WTC11 (cell line): ENCODE results near the gene CLK2. TPM values are rescaled to one million over a fixed set of nuclear protein-coding genes. Genes with fewer than 3 reads are reported as not detected.
A peak's percentile ranks its signal among the peaks of the same experiment; 100 is the strongest.

Experiments used
- ATAC-seq: fragments of 200-7000 bp; cut with Tn5 transposase; 2 replicates; pipeline ENCODE4 v1.10.0; 2021; ENCODE audit warnings: mild to moderate bottlenecking, moderate library complexity
- CTCF ChIA-PET: fragments of 300-600 bp; sonication (Branson Sonifier 250); formaldehyde crosslinking; loops from one replicate; lab custom pipeline; 2021; ENCODE audit warnings: antibody characterized with exemption; lab: Charles Lee
- POLR2A ChIA-PET: fragments of 350-600 bp; sonication (Branson Sonifier 250); formaldehyde crosslinking; loops from one replicate; lab custom pipeline; 2021; ENCODE audit warnings: antibody characterized with exemption; lab: Charles Lee
- DNase-seq: peaks from one replicate; pipeline ENCODE4 v3.0.0; 2021; ENCODE audit warnings: low spot score
- H3K27ac Mint-ChIP-seq: 2 replicates; pipeline ENCODE4 v1.8.0; 2021; ENCODE audit warnings: mixed read lengths
- H3K27me3 Mint-ChIP-seq: 2 replicates; pipeline ENCODE4 v1.8.0; 2021; ENCODE audit warnings: low read depth, mild to moderate bottlenecking, moderate library complexity, mixed read lengths
- H3K36me3 Mint-ChIP-seq: 2 replicates; pipeline ENCODE4 v1.8.0; 2021; ENCODE audit warnings: mixed read lengths
- H3K4me1 Mint-ChIP-seq: 2 replicates; pipeline ENCODE4 v1.8.0; 2022; ENCODE audit warnings: mixed read lengths
- H3K4me3 Mint-ChIP-seq: 2 replicates; pipeline ENCODE4 v1.8.0; 2021; ENCODE audit warnings: mild to moderate bottlenecking, moderate library complexity, mixed read lengths
- H3K9me3 Mint-ChIP-seq: 2 replicates; pipeline ENCODE4 v1.8.0; 2021; ENCODE audit warnings: mixed read lengths
- CREB1 ChIP-seq: sonication (generic); formaldehyde crosslinking; IDR thresholded peaks from 2 replicates; pipeline ENCODE4 v1.8.0; 2023; ENCODE audit warnings: mild to moderate bottlenecking, missing genetic modification reagents
- E2F1 ChIP-seq: sonication (generic); formaldehyde crosslinking; IDR thresholded peaks from 2 replicates; pipeline ENCODE4 v1.8.0; 2022; ENCODE audit warnings: mild to moderate bottlenecking, missing genetic modification reagents
- ELF4 ChIP-seq: sonication (generic); formaldehyde crosslinking; IDR thresholded peaks from 2 replicates; pipeline ENCODE4 v1.8.1; 2022; ENCODE audit warnings: low read depth, mild to moderate bottlenecking, moderate library complexity, missing genetic modification reagents
- FOXP1 ChIP-seq: sonication (generic); formaldehyde crosslinking; IDR thresholded peaks from 2 replicates; pipeline ENCODE4 v1.8.0; 2022; ENCODE audit warnings: missing genetic modification reagents, mild to moderate bottlenecking, moderate library complexity, borderline replicate concordance
- GABPB1 ChIP-seq: sonication (generic); formaldehyde crosslinking; IDR thresholded peaks from 2 replicates; pipeline ENCODE4 v1.8.1; 2023; ENCODE audit warnings: mild to moderate bottlenecking, missing genetic modification reagents
- HMGA2 ChIP-seq: fragments of 250-450 bp; sonication (Bioruptor Pico); IDR thresholded peaks from 2 replicates; pipeline ENCODE4 v1.4.0; 2021; ENCODE audit warnings: mild to moderate bottlenecking, moderate library complexity
- MLX ChIP-seq: sonication (generic); formaldehyde crosslinking; IDR thresholded peaks from 2 replicates; pipeline ENCODE4 v1.8.1; 2023; ENCODE audit warnings: mild to moderate bottlenecking, missing genetic modification reagents, moderate library complexity
- MXD4 ChIP-seq: fragments of 250-450 bp; sonication (Bioruptor Pico); IDR thresholded peaks from 2 replicates; pipeline ENCODE4 v1.8.0; 2021; ENCODE audit warnings: mild to moderate bottlenecking, moderate library complexity, borderline replicate concordance
- NFATC4 ChIP-seq: fragments of 250-450 bp; sonication (Bioruptor Pico); IDR thresholded peaks from 2 replicates; pipeline ENCODE4 v1.9.0; 2021; ENCODE audit warnings: mild to moderate bottlenecking
- SMAD4 ChIP-seq: sonication (generic); formaldehyde crosslinking; IDR thresholded peaks from 2 replicates; pipeline ENCODE4 v1.8.0; 2022; ENCODE audit warnings: mild to moderate bottlenecking, missing genetic modification reagents
- SOX15 ChIP-seq: fragments of 250-450 bp; sonication (Bioruptor Pico); IDR thresholded peaks from 2 replicates; pipeline ENCODE4 v1.9.0; 2021; ENCODE audit warnings: mild to moderate bottlenecking
- STAT6 ChIP-seq: sonication (generic); formaldehyde crosslinking; conservative IDR thresholded peaks from 2 replicates; pipeline ENCODE4 v1.8.1; 2023; ENCODE audit warnings: mild to moderate bottlenecking, low read depth, missing genetic modification reagents, moderate library complexity
- TCF7 ChIP-seq: sonication (generic); formaldehyde crosslinking; IDR thresholded peaks from 2 replicates; pipeline ENCODE4 v1.8.0; 2022; ENCODE audit warnings: mild to moderate bottlenecking, low read depth, missing genetic modification reagents, moderate library complexity
- TEAD1 ChIP-seq: sonication (generic); formaldehyde crosslinking; IDR thresholded peaks from 2 replicates; pipeline ENCODE4 v1.8.0; 2022; ENCODE audit warnings: mild to moderate bottlenecking, missing genetic modification reagents
- ZBTB21 ChIP-seq: sonication (generic); formaldehyde crosslinking; IDR thresholded peaks from 2 replicates; pipeline ENCODE4 v1.8.1; 2023; ENCODE audit warnings: mild to moderate bottlenecking, missing genetic modification reagents, borderline replicate concordance
- ZNF512 ChIP-seq: sonication (generic); formaldehyde crosslinking; IDR thresholded peaks from 2 replicates; pipeline ENCODE4 v1.8.1; 2022; ENCODE audit warnings: missing genetic modification reagents, borderline replicate concordance
- total RNA-seq: library from RNA; stranded (reverse); gene quantifications from 3 replicates; pipeline ENCODE4 v1.2.3, GENCODE V29; 2021
- TF ChIP-seq, protein P1 (sequence below): sonication (generic); formaldehyde crosslinking; IDR thresholded peaks from 2 replicates; pipeline ENCODE4 v1.8.0; 2023; ENCODE audit warnings: mild to moderate bottlenecking, missing genetic modification reagents
- TF ChIP-seq, protein P2 (sequence below): sonication (generic); formaldehyde crosslinking; IDR thresholded peaks from 2 replicates; pipeline ENCODE4 v1.8.1; 2023; ENCODE audit warnings: mild to moderate bottlenecking, moderate library complexity, missing genetic modification reagents
- TF ChIP-seq, protein P3 (sequence below): sonication (generic); formaldehyde crosslinking; conservative IDR thresholded peaks from 2 replicates; pipeline ENCODE4 v1.8.1; 2022; ENCODE audit warnings: mild to moderate bottlenecking, missing genetic modification reagents
- TF ChIP-seq, protein P4 (sequence below): sonication (generic); formaldehyde crosslinking; IDR thresholded peaks from 2 replicates; pipeline ENCODE4 v1.8.0; 2022; ENCODE audit warnings: mild to moderate bottlenecking, missing genetic modification reagents
- TF ChIP-seq, protein P5 (sequence below): sonication (generic); formaldehyde crosslinking; IDR thresholded peaks from 2 replicates; pipeline ENCODE4 v1.8.1; 2022; ENCODE audit warnings: mild to moderate bottlenecking, missing genetic modification reagents, moderate library complexity, borderline replicate concordance
- TF ChIP-seq, protein P6 (sequence below): sonication (generic); formaldehyde crosslinking; IDR thresholded peaks from 2 replicates; pipeline ENCODE4 v1.8.0; 2022; ENCODE audit warnings: mild to moderate bottlenecking, missing genetic modification reagents

The CLK2 gene
- total RNA-seq, 1 experiment from 2014 or later = 74.4 TPM

GRCh38 chr1:155255243-155256007 lies 17.9 kb downstream of the CLK2 start, which contains the start of gene ENTREP3:
Gene ENTREP3 (minus strand): TSS chr1:155255483. CDS start chr1:155254877, 606 bp downstream.
- POLR2A ChIA-PET = interaction anchor here (0.5 to 1.0 kb wide), 3 partner anchors 11 to 1093 kb away, joined by 3 to 4 read pairs (median 4); no protein-coding TSS in a partner anchor
- Mint-ChIP-seq H3K27me3 (no peaks in the 10 kb centered on the region), H3K27ac (peak within 1 kb of the TSS; percentile 76), H3K4me1 (peaks cover 23% of the 10 kb centered on the region), H3K9me3 (no peaks in the 10 kb centered on the region), H3K4me3 (peak within 1 kb of the TSS; percentile 80), H3K36me3 (peaks cover 20% of the 10 kb centered on the region)
- DNase-seq (peak; percentile 95), ATAC-seq (peak; percentile 80)
- CTCF ChIA-PET = interaction anchor here (0.6 to 1.8 kb wide), 9 partner anchors 18 to 82 kb away, joined by 3 to 9 read pairs (median 5); partner anchors contain the start of genes CLK2, HCN3, KRTCAP2 and RUSC1
- TF ChIP-seq TEAD1 (CRISPR knock-in tag) (no peak; the same call in 1 of the 2 replicates), NFATC4 (no peak), MLX (no peak), SOX15 (no peak), HMGA2 (CRISPR knock-in tag) (no peak), E2F1 (CRISPR knock-in tag) (no peak), STAT6 (CRISPR knock-in tag) (no peak), TCF7 (CRISPR knock-in tag) (no peak), ZNF512 (CRISPR knock-in tag) (no peak), ZBTB21 (CRISPR knock-in tag) (peak; percentile 32; the same call in 1 of the 2 replicates), MXD4 (CRISPR knock-in tag) (no peak), FOXP1 (CRISPR knock-in tag) (no peak), CREB1 (no peak), SMAD4 (CRISPR knock-in tag) (no peak), ELF4 (no peak), GABPB1 (CRISPR knock-in tag) (no peak)
- TF ChIP-seq, protein P1, sequence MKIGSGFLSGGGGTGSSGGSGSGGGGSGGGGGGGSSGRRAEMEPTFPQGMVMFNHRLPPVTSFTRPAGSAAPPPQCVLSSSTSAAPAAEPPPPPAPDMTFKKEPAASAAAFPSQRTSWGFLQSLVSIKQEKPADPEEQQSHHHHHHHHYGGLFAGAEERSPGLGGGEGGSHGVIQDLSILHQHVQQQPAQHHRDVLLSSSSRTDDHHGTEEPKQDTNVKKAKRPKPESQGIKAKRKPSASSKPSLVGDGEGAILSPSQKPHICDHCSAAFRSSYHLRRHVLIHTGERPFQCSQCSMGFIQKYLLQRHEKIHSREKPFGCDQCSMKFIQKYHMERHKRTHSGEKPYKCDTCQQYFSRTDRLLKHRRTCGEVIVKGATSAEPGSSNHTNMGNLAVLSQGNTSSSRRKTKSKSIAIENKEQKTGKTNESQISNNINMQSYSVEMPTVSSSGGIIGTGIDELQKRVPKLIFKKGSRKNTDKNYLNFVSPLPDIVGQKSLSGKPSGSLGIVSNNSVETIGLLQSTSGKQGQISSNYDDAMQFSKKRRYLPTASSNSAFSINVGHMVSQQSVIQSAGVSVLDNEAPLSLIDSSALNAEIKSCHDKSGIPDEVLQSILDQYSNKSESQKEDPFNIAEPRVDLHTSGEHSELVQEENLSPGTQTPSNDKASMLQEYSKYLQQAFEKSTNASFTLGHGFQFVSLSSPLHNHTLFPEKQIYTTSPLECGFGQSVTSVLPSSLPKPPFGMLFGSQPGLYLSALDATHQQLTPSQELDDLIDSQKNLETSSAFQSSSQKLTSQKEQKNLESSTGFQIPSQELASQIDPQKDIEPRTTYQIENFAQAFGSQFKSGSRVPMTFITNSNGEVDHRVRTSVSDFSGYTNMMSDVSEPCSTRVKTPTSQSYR (CRISPR knock-in tag) = peak; percentile 80; the same call in 1 of the 2 replicates
- TF ChIP-seq, protein P2, sequence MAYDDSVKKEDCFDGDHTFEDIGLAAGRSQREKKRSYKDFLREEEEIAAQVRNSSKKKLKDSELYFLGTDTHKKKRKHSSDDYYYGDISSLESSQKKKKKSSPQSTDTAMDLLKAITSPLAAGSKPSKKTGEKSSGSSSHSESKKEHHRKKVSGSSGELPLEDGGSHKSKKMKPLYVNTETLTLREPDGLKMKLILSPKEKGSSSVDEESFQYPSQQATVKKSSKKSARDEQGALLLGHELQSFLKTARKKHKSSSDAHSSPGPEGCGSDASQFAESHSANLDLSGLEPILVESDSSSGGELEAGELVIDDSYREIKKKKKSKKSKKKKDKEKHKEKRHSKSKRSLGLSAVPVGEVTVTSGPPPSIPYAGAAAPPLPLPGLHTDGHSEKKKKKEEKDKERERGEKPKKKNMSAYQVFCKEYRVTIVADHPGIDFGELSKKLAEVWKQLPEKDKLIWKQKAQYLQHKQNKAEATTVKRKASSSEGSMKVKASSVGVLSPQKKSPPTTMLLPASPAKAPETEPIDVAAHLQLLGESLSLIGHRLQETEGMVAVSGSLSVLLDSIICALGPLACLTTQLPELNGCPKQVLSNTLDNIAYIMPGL (CRISPR knock-in tag) = 0 out of 2 replicates have a peak, but pooled peaks have one; percentile 44
- TF ChIP-seq, protein P3, sequence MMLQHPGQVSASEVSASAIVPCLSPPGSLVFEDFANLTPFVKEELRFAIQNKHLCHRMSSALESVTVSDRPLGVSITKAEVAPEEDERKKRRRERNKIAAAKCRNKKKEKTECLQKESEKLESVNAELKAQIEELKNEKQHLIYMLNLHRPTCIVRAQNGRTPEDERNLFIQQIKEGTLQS (CRISPR knock-in tag) = no peak
- TF ChIP-seq, protein P4, sequence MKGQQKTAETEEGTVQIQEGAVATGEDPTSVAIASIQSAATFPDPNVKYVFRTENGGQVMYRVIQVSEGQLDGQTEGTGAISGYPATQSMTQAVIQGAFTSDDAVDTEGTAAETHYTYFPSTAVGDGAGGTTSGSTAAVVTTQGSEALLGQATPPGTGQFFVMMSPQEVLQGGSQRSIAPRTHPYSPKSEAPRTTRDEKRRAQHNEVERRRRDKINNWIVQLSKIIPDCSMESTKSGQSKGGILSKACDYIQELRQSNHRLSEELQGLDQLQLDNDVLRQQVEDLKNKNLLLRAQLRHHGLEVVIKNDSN (CRISPR knock-in tag) = no peak
- TF ChIP-seq, protein P5, sequence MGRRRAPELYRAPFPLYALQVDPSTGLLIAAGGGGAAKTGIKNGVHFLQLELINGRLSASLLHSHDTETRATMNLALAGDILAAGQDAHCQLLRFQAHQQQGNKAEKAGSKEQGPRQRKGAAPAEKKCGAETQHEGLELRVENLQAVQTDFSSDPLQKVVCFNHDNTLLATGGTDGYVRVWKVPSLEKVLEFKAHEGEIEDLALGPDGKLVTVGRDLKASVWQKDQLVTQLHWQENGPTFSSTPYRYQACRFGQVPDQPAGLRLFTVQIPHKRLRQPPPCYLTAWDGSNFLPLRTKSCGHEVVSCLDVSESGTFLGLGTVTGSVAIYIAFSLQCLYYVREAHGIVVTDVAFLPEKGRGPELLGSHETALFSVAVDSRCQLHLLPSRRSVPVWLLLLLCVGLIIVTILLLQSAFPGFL (CRISPR knock-in tag) = no peak
- TF ChIP-seq, protein P6, sequence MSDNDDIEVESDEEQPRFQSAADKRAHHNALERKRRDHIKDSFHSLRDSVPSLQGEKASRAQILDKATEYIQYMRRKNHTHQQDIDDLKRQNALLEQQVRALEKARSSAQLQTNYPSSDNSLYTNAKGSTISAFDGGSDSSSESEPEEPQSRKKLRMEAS = peak; percentile 39; the same call in 1 of the 2 replicates
